Mesothelial cell of epicardium (in vitro differentiated cells): Measurements from ENCODE around the gene HHEX. TPM values are rescaled to one million over a fixed set of nuclear protein-coding genes. Genes with fewer than 3 reads are reported as not detected.
"Not testable (repeated sequence)": the region's sequence is repeated elsewhere in the genome, so short reads cannot be mapped to it uniquely, and the experiment has no call there.

Experiments
- DNase-seq, 2 experiments: peaks; one replicate each; pipeline ENCODE4 v3.0.0; 2021; ENCODE audit warnings: low spot score in 2 of 2; ENCODE audit not compliant: unreplicated experiment in 2 of 2
- H3K27ac Mint-ChIP-seq: 2 replicates; pipeline ENCODE4 v1.8.0; 2021; ENCODE audit warnings: mixed read lengths
- H3K27me3 Mint-ChIP-seq: 2 replicates; pipeline ENCODE4 v1.8.0; 2021; ENCODE audit warnings: low read depth, mixed read lengths
- H3K36me3 Mint-ChIP-seq: 2 replicates; pipeline ENCODE4 v1.8.0; 2021; ENCODE audit warnings: mixed read lengths
- H3K4me1 Mint-ChIP-seq: 2 replicates; pipeline ENCODE4 v1.8.0; 2021; ENCODE audit warnings: mixed read lengths
- H3K4me3 Mint-ChIP-seq: 2 replicates; pipeline ENCODE4 v1.8.0; 2021; ENCODE audit warnings: mild to moderate bottlenecking, moderate library complexity, mixed read lengths
- H3K9me3 Mint-ChIP-seq: 2 replicates; pipeline ENCODE4 v1.8.0; 2021; ENCODE audit warnings: mixed read lengths
- CTCF ChIP-seq: fragments of 200-600 bp; sonication (generic); IDR thresholded peaks from one replicate; pipeline ENCODE4 v1.5.0; 2021; ENCODE audit warnings: antibody characterized with exemption; ENCODE audit not compliant: unreplicated experiment
- total RNA-seq: library from RNA; stranded (reverse); gene quantifications from 3 replicates; pipeline ENCODE4 v1.2.1, GENCODE V29; 2021

Gene HHEX
- total RNA-seq, 1 donor from 2014 or later, result 0.13 TPM

DNA sequence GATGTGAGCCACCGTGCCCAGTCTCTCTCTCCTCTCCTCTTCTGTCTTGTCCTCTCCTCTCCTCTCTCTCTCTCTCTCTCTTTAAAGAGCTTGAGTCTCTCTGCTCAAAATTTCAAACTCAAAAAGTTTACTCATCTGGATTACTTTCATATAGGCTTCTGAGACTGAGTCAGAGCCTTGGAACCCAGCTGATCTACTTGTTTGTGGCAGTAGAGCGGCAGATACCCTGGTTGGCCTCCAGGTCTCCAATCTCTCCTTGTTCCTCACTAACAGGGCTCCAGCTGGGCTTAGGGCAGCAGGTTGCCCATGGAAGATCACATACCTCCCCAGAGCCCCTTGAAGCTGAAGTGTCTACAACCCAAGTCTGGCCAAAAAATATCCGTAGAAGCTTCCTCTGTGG lies 51.0 kb downstream of the HHEX start:
- no peaks in the 10 kb centered on the region for H3K36me3 Mint-ChIP-seq
- peaks cover 33% of the 10 kb centered on the region for H3K27me3 Mint-ChIP-seq
- TF ChIP-seq CTCF, result no peak
- no peak for DNase-seq
- no peaks in the 10 kb centered on the region for H3K9me3 Mint-ChIP-seq
- H3K4me1 Mint-ChIP-seq, result no peaks in the 10 kb centered on the region
- no peak overlapping the region for H3K27ac Mint-ChIP-seq
- H3K4me3 Mint-ChIP-seq, result no peak overlapping the region

- not testable (repeated sequence) for H3K27ac Mint-ChIP-seq, H3K4me3 Mint-ChIP-seq, H3K4me1 Mint-ChIP-seq, H3K9me3 Mint-ChIP-seq, H3K36me3 Mint-ChIP-seq, DNase-seq
- H3K27me3 Mint-ChIP-seq, result peaks cover 33% of the 10 kb centered on the region
Observed at GRCh38 chr10:92741741-92742140, 52.0 kb downstream of the HHEX start.

- DNase-seq, result no peak
- no peaks in the 10 kb centered on the region for H3K4me1 Mint-ChIP-seq
- H3K27me3 Mint-ChIP-seq, result peaks cover 31% of the 10 kb centered on the region
Observed at GRCh38 chr10:92742331-92743228, 52.8 kb downstream of the HHEX start.

More at GRCh38 chr10:92742331-92743228, 52.8 kb downstream of the HHEX start:
- Mint-ChIP-seq H3K27ac (no peak overlapping the region), H3K9me3 (no peaks in the 10 kb centered on the region), H3K4me3 (no peak overlapping the region), H3K36me3 (no peaks in the 10 kb centered on the region)
- TF ChIP-seq CTCF, result no peak

Other genes with a start within 250 kb of the HHEX start
- gene IDE, start 115.9 kb upstream of the HHEX start, total RNA-seq, result 29.7 to 35.6 TPM (median 30.3 TPM) in 3 replicates
- gene KIF11, start 96.8 kb upstream of the HHEX start, total RNA-seq, result 18.0 to 19.5 TPM (median 19.4 TPM) in 3 replicates
- 11.3 to 12.1 TPM (median 11.6 TPM) in 3 replicates for gene EXOC6, start 158.6 kb downstream of the HHEX start, total RNA-seq